Neural progenitor cell (in vitro differentiated cells): ENCODE data around the gene TRH. TPM values are rescaled to one million over a fixed set of nuclear protein-coding genes. Genes with fewer than 3 reads are reported as not detected.
"Not testable (repeated sequence)": the region's sequence is repeated elsewhere in the genome, so short reads cannot be mapped to it uniquely, and the experiment has no call there.

Experiments
- DNase-seq: peaks from one replicate; pipeline ENCODE4 v3.0.0-alpha.2; 2016; ENCODE audit warnings: low spot score
- H2AFZ ChIP-seq: fragments of 200-600 bp; sonication (generic); replicated peaks from 2 replicates; pipeline ENCODE4 v1.6.1; 2016; ENCODE audit warnings: antibody characterized with exemption
- H3F3A ChIP-seq: fragments of 200-600 bp; sonication (generic); 2 replicates; pipeline ENCODE4 v1.6.1; 2016; ENCODE audit warnings: antibody characterized with exemption, low read depth
- H3K27ac ChIP-seq: fragments of 200-600 bp; sonication (generic); 2 replicates; pipeline ENCODE4 v1.5.1; 2016; ENCODE audit warnings: mild to moderate bottlenecking
- H3K27me3 ChIP-seq: fragments of 200-600 bp; sonication (generic); 2 replicates; pipeline ENCODE4 v1.6.1; 2016; ENCODE audit warnings: mild to moderate bottlenecking, moderate library complexity
- H3K36me3 ChIP-seq: fragments of 200-600 bp; sonication (generic); 2 replicates; pipeline ENCODE4 v1.5.1; 2016
- H3K4me1 ChIP-seq: fragments of 200-600 bp; sonication (generic); 2 replicates; pipeline ENCODE4 v1.6.1; 2016; ENCODE audit warnings: mixed run types
- H3K4me2 ChIP-seq: fragments of 200-600 bp; sonication (generic); 2 replicates; pipeline ENCODE4 v1.6.1; 2016
- H3K4me3 ChIP-seq: fragments of 200-600 bp; sonication (generic); 2 replicates; pipeline ENCODE4 v1.5.1; 2016
- H3K79me2 ChIP-seq: fragments of 200-600 bp; sonication (generic); 2 replicates; pipeline ENCODE4 v1.6.1; 2016; ENCODE audit warnings: low read depth
- H3K9ac ChIP-seq: fragments of 200-600 bp; sonication (generic); 2 replicates; pipeline ENCODE4 v1.6.1; 2016
- H3K9me3 ChIP-seq: fragments of 200-600 bp; sonication (generic); 2 replicates; pipeline ENCODE4 v1.5.1; 2016; ENCODE audit warnings: low read depth
- H4K20me1 ChIP-seq: fragments of 200-600 bp; sonication (generic); 2 replicates; pipeline ENCODE4 v1.6.1; 2016; ENCODE audit warnings: low read depth
- H3K27ac Mint-ChIP-seq: 3 replicates; pipeline ENCODE4 v1.8.0; 2021; ENCODE audit warnings: mixed read lengths
- H3K27me3 Mint-ChIP-seq: 2 replicates; pipeline ENCODE4 v1.8.0; 2022; ENCODE audit warnings: low read depth, mild to moderate bottlenecking, inconsistent platforms, moderate library complexity, mixed read lengths; ENCODE audit not compliant: insufficient read depth
- H3K36me3 Mint-ChIP-seq: 3 replicates; pipeline ENCODE4 v1.8.0; 2021; ENCODE audit warnings: mixed read lengths
- H3K4me1 Mint-ChIP-seq: 3 replicates; pipeline ENCODE4 v1.8.0; 2021; ENCODE audit warnings: mixed read lengths
- H3K4me3 Mint-ChIP-seq: 3 replicates; pipeline ENCODE4 v1.8.0; 2021; ENCODE audit warnings: mild to moderate bottlenecking, moderate library complexity, mixed read lengths
- H3K9me3 Mint-ChIP-seq: 3 replicates; pipeline ENCODE4 v1.8.0; 2020; ENCODE audit warnings: mixed read lengths
- EZH2 ChIP-seq: fragments of 200-600 bp; sonication (generic); IDR thresholded peaks from 2 replicates; pipeline ENCODE4 v1.6.1; 2017; ENCODE audit warnings: antibody characterized with exemption, mild to moderate bottlenecking, moderate library complexity
- EZH2phosphoT487 ChIP-seq: fragments of 200-600 bp; sonication (generic); IDR thresholded peaks from 2 replicates; pipeline ENCODE4 v1.6.1; 2017; ENCODE audit warnings: antibody characterized with exemption
- total RNA-seq: library from RNA; depleted of rRNA; stranded (reverse); fragments of >200 nt; gene quantifications from 2 replicates; pipeline ENCODE4 v1.2.3, GENCODE V29; 2015; ENCODE audit warnings: low replicate concordance
- TF ChIP-seq, protein P1 (sequence below): fragments of 200-600 bp; sonication (generic); IDR thresholded peaks from 2 replicates; pipeline ENCODE4 v1.5.1; 2017; ENCODE audit warnings: antibody characterized with exemption, mild to moderate bottlenecking

The TRH gene
- total RNA-seq, 1 donor from 2014 or later: not detected

DNA sequence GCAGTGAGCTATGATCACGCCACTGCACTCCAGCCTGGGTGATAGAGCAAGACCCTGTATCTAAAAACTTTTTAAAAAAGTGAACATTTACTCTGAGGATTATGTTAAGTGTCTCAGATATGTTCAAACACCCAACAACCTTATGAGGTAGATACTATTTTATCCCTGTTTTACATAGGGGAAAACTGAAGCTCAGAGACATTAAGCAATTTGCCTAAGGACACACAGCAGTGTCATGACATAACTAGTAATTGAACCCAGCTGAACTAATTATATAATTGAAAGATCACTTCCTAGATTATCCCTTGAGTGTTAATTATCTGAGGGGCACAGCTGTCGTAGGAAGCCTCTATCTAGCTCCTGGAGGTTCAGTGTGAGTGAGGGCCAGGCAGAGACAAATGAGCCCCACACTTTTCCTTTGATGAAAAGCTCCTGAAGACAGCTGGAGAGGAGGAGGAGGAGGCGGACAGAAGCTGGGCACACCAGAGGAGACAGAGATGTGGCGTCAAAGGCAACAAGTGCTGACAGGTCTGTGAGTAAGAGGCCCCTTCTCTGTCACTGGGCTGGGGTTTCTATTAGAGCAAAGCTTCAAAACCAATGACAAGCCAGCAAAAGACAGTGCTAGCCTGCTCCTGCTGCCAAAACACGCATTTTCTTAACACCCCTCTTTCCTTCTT is 20.5 kb downstream of the TRH start:
- Histone ChIP-seq H3F3A (no peaks in the 10 kb centered on the region), H3K27ac (no peak overlapping the region), H3K36me3 (no peaks in the 10 kb centered on the region), H4K20me1 (no peaks in the 10 kb centered on the region), H3K4me3 (no peak overlapping the region), H3K4me1 (peaks cover 8% of the 10 kb centered on the region), H2AFZ (no peak overlapping the region), H3K9me3 (no peaks in the 10 kb centered on the region), H3K27me3 (peaks cover 53% of the 10 kb centered on the region), H3K79me2 (no peaks in the 10 kb centered on the region), H3K9ac (no peak overlapping the region), H3K4me2 (no peak overlapping the region)
- Mint-ChIP-seq H3K36me3 (no peaks in the 10 kb centered on the region), H3K9me3 (no peaks in the 10 kb centered on the region), H3K4me1 (peaks cover 28% of the 10 kb centered on the region), H3K4me3 (no peak overlapping the region), H3K27ac (peak overlapping the region; percentile 18), H3K27me3 (peaks cover 11% of the 10 kb centered on the region)
- DNase-seq: no peak
- no peak for TF ChIP-seq EZH2phosphoT487
- TF ChIP-seq, protein P1, sequence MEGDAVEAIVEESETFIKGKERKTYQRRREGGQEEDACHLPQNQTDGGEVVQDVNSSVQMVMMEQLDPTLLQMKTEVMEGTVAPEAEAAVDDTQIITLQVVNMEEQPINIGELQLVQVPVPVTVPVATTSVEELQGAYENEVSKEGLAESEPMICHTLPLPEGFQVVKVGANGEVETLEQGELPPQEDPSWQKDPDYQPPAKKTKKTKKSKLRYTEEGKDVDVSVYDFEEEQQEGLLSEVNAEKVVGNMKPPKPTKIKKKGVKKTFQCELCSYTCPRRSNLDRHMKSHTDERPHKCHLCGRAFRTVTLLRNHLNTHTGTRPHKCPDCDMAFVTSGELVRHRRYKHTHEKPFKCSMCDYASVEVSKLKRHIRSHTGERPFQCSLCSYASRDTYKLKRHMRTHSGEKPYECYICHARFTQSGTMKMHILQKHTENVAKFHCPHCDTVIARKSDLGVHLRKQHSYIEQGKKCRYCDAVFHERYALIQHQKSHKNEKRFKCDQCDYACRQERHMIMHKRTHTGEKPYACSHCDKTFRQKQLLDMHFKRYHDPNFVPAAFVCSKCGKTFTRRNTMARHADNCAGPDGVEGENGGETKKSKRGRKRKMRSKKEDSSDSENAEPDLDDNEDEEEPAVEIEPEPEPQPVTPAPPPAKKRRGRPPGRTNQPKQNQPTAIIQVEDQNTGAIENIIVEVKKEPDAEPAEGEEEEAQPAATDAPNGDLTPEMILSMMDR: no peak
- TF ChIP-seq EZH2: no peak

DNA sequence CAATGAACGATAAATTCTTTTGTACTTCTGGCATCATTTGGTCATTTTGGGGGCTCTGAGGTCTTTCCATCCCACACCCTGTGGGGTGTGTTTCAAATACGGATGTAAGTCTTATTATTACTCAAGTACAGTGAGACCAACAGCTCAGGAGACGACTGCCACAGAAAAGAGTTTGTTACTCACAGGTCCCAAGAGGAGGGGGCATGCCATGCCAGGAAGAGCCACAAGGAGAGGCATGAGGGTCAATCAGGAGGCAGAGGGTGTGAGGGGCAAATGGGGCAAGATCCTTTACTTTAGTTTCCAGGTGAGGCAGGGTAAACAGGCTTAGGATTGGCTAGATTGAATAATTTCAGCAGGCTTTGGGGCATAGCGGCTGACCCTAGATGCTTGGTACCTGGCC is 21.6 kb downstream of the TRH start:
- no peak for DNase-seq
- Histone ChIP-seq H3K79me2 (no peaks in the 10 kb centered on the region), H3K9ac (no peak overlapping the region), H3K27me3 (peaks cover 61% of the 10 kb centered on the region), H3K36me3 (no peaks in the 10 kb centered on the region), H4K20me1 (no peaks in the 10 kb centered on the region), H3F3A (no peaks in the 10 kb centered on the region), H3K4me1 (peaks cover 8% of the 10 kb centered on the region), H3K27ac (no peak overlapping the region), H2AFZ (no peak overlapping the region), H3K4me3 (no peak overlapping the region), H3K4me2 (no peak overlapping the region), H3K9me3 (no peaks in the 10 kb centered on the region)
- Mint-ChIP-seq H3K36me3 (peaks cover 1% of the 10 kb centered on the region), H3K4me1 (peaks cover 22% of the 10 kb centered on the region), H3K9me3 (no peaks in the 10 kb centered on the region), H3K4me3 (no peak overlapping the region), H3K27ac (no peak overlapping the region), H3K27me3 (peaks cover 10% of the 10 kb centered on the region)
- TF ChIP-seq, protein P1: no peak
- TF ChIP-seq EZH2phosphoT487 (no peak), EZH2 (no peak)

DNA sequence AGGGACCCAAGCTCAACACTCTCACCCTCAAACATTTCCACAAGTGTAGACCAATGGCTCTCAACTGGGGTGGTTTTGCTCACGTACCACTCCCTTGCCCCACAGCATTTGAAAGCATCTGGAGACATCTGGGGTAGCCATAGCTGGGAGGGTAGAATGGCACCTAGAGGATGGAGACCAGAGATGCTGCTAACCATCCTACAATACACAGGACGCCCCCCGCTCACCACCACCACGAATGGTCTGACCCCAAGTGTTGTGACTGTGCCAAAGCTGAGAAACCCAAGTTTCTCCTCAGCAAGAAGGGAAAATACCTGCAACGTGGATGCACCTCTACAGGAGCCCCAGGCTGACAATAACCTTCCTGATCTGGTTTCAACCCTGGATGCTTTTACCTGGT is 24.7 kb downstream of the TRH start:
- not testable (repeated sequence) for H3K4me1 ChIP-seq, H3K27ac ChIP-seq, H3K27ac Mint-ChIP-seq, H2AFZ ChIP-seq, H3K36me3 Mint-ChIP-seq, H3K79me2 ChIP-seq, H3K9ac ChIP-seq, H3K36me3 ChIP-seq, H3K4me1 Mint-ChIP-seq, H4K20me1 ChIP-seq, H3F3A ChIP-seq, H3K9me3 Mint-ChIP-seq, H3K4me3 ChIP-seq, H3K9me3 ChIP-seq, H3K4me2 ChIP-seq, DNase-seq, H3K4me3 Mint-ChIP-seq
- peaks cover 74% of the 10 kb centered on the region for H3K27me3 ChIP-seq
- peaks cover 24% of the 10 kb centered on the region for H3K27me3 Mint-ChIP-seq

DNA sequence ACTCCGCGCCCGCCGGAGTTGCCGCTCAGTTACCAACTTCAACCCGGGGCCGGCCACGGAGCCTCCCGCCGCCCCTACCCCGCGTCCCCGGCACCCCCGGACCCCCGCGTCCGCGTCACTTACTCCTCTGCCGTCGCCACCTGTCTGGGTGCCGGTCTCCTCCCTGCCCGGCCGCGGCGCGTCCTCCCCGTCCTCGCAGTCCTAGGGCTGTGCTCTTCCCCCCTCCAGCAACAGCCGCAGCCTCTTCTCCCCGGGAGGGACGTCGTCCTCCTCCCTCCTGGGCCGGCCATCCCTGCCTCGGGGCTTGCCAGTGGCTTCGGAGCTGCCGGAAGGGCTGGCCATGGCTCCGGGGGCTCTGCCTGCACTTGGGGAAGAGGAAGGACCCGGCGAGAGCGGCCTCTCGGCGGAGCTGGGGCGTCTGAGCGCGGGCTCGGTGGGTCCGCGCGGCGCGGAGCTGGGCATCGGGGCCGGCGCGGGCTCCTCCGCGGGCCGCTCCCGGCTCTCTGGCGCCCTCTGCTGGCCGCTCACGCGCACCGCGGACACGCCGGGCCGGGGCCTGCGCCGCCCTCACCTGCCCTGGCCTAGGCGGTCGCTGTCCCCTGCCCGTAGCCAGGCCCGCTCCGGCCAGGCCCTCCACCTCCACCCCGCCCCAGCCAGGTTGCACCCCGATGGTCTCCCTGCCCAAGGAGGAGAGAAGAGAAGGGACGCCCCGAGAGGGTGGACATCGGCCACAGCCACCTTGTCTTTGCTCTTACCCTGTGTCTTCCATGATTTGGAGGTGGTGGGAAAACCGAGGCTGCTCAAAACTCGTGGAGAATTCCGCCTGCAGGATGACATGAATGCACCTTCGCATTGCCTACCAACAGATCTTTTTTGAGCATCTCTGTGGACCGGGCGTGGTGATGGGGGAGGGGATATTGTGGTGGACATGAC is 28.4 kb downstream of the TRH start:
- H3K27me3 Mint-ChIP-seq: peaks cover 24% of the 10 kb centered on the region

More for the DNA sequence above, 28.4 kb downstream of the TRH start:
- not testable (repeated sequence) for H3K9ac ChIP-seq, H3K36me3 ChIP-seq, H4K20me1 ChIP-seq, H3K9me3 ChIP-seq, H3K27ac ChIP-seq, H3F3A ChIP-seq, H3K9me3 Mint-ChIP-seq, H3K4me1 Mint-ChIP-seq, H3K79me2 ChIP-seq, H3K4me1 ChIP-seq, H3K36me3 Mint-ChIP-seq
- TF ChIP-seq EZH2phosphoT487: peak; percentile 38
- TF ChIP-seq, protein P1: peak; percentile 60
- TF ChIP-seq EZH2: peak; percentile 71
- DNase-seq: peak; percentile 71
- peak overlapping the region; percentile 97 for H3K4me2 ChIP-seq
- peak overlapping the region; percentile 97 for H2AFZ ChIP-seq
- Mint-ChIP-seq H3K27ac (peak overlapping the region; percentile 13), H3K4me3 (peak overlapping the region; percentile 79)
- H3K4me3 ChIP-seq: peak overlapping the region; percentile 71
- peaks cover 50% of the 10 kb centered on the region for H3K27me3 ChIP-seq
